PFSK-1 (cell line): ENCODE data around the gene BCL2.

ENCODE experiments used
- FOXP2 ChIP-seq: optimal IDR thresholded peaks from 2 replicates; pipeline ENCODE3; 2011; ENCODE audit warnings: borderline replicate concordance, control low read depth, inconsistent platforms; ENCODE audit not compliant: insufficient read depth; ENCODE audit errors: extremely low read length, extremely low read depth
- POLR2AphosphoS5 ChIP-seq: IDR thresholded peaks from 2 replicates; pipeline ENCODE4 v1.6.1; 2012; ENCODE audit warnings: low read depth, mild to moderate bottlenecking, control low read depth, low read length, moderate library complexity
- REST ChIP-seq, 2 experiments: IDR thresholded peaks; 2 replicates each; pipeline versions ENCODE4 v1.6.1 to v1.8.0; 2011 to 2012; ENCODE audit warnings: low read depth in 2 of 2, low read length in 2 of 2, control low read depth in 1 of 2, inconsistent platforms in 1 of 2, mild to moderate bottlenecking in 1 of 2, moderate library complexity in 1 of 2; ENCODE audit not compliant: insufficient read depth in 1 of 2
- SIN3A ChIP-seq: IDR thresholded peaks from 2 replicates; pipeline ENCODE4 v1.6.1; 2012; ENCODE audit warnings: mild to moderate bottlenecking, low read length, moderate library complexity, borderline replicate concordance; ENCODE audit not compliant: insufficient read depth
- TAF1 ChIP-seq: IDR thresholded peaks from 2 replicates; pipeline ENCODE4 v1.6.1; 2012; ENCODE audit warnings: low read length, control low read depth, borderline replicate concordance; ENCODE audit not compliant: insufficient read depth

Gene BCL2

GRCh38 chr18:63213331-63213900 is 106.2 kb downstream of the BCL2 start:
- TF ChIP-seq SIN3A = no peak
- no peak for TF ChIP-seq POLR2AphosphoS5
- TF ChIP-seq TAF1 = no peak
- no peak for TF ChIP-seq FOXP2
- no peak for TF ChIP-seq REST (IDR thresholded peaks at IDR 0.05; ENCODE audit: insufficient read depth in 1 of 2, low read depth in 2 of 2, low read length in 2 of 2)

GRCh38 chr18:63210521-63210920 is 109.0 kb downstream of the BCL2 start:
- TF ChIP-seq SIN3A (no peak), TAF1 (no peak), POLR2AphosphoS5 (no peak), REST (IDR thresholded peaks at IDR 0.05; ENCODE audit: insufficient read depth in 1 of 2, low read depth in 2 of 2, low read length in 2 of 2) (no peak), FOXP2 (no peak)

GRCh38 chr18:63208676-63209075 is 110.9 kb downstream of the BCL2 start:
- TF ChIP-seq TAF1 (no peak), REST (IDR thresholded peaks at IDR 0.05; ENCODE audit: insufficient read depth in 1 of 2, low read depth in 2 of 2, low read length in 2 of 2) (no peak), POLR2AphosphoS5 (no peak), SIN3A (no peak), FOXP2 (no peak)

- TF ChIP-seq TAF1 = no peak
- no peak for TF ChIP-seq REST (IDR thresholded peaks at IDR 0.05; ENCODE audit: insufficient read depth in 1 of 2, low read depth in 2 of 2, low read length in 2 of 2)
- no peak for TF ChIP-seq FOXP2
- no peak for TF ChIP-seq SIN3A
- TF ChIP-seq POLR2AphosphoS5 = no peak
Observed at GRCh38 chr18:63207835-63208234, 111.7 kb downstream of the BCL2 start.

GRCh38 chr18:63207143-63207790 is 112.3 kb downstream of the BCL2 start:
- TF ChIP-seq TAF1 (no peak), REST (IDR thresholded peaks at IDR 0.05; ENCODE audit: insufficient read depth in 1 of 2, low read depth in 2 of 2, low read length in 2 of 2) (no peak), POLR2AphosphoS5 (no peak), SIN3A (no peak), FOXP2 (no peak)
